NB4 (cell line): ENCODE data around the gene TRIP4.
"Not testable (repeated sequence)": the region's sequence is repeated elsewhere in the genome, so short reads cannot be mapped to it uniquely, and the experiment has no call there.

Experiments used
- DNase-seq: peaks from one replicate; pipeline ENCODE4 v3.0.0; 2010; ENCODE audit warnings: low read depth
- H3K4me3 ChIP-seq: one replicate; pipeline ENCODE4 v1.5.1; 2011; ENCODE audit warnings: mild to moderate bottlenecking, low read depth, low read length, moderate library complexity
- MYC ChIP-seq: IDR thresholded peaks from 2 replicates; pipeline ENCODE4 v1.6.1; 2011; ENCODE audit warnings: low read depth, low read length
- POLR2A ChIP-seq: IDR thresholded peaks from 2 replicates; pipeline ENCODE4 v1.6.1; 2011; ENCODE audit warnings: mild to moderate bottlenecking; ENCODE audit not compliant: insufficient read length; ENCODE audit errors: extremely low read depth
- TF ChIP-seq, protein P1 (sequence below): IDR thresholded peaks from one replicate; pipeline ENCODE4 v1.5.1; 2012; ENCODE audit warnings: low read depth, low read length
- TF ChIP-seq, protein P2 (sequence below): IDR thresholded peaks from 2 replicates; pipeline ENCODE4 v1.6.1; 2011; ENCODE audit warnings: low read depth, low read length

The TRIP4 gene

GRCh38 chr15:64344651-64345294 is 42.9 kb upstream of the TRIP4 start:
- H3K4me3 ChIP-seq: no peak overlapping the region
- no peak for DNase-seq
- TF ChIP-seq MYC (no peak), POLR2A (no peak)
- TF ChIP-seq, protein P1, sequence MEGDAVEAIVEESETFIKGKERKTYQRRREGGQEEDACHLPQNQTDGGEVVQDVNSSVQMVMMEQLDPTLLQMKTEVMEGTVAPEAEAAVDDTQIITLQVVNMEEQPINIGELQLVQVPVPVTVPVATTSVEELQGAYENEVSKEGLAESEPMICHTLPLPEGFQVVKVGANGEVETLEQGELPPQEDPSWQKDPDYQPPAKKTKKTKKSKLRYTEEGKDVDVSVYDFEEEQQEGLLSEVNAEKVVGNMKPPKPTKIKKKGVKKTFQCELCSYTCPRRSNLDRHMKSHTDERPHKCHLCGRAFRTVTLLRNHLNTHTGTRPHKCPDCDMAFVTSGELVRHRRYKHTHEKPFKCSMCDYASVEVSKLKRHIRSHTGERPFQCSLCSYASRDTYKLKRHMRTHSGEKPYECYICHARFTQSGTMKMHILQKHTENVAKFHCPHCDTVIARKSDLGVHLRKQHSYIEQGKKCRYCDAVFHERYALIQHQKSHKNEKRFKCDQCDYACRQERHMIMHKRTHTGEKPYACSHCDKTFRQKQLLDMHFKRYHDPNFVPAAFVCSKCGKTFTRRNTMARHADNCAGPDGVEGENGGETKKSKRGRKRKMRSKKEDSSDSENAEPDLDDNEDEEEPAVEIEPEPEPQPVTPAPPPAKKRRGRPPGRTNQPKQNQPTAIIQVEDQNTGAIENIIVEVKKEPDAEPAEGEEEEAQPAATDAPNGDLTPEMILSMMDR: no peak
- TF ChIP-seq, protein P2, sequence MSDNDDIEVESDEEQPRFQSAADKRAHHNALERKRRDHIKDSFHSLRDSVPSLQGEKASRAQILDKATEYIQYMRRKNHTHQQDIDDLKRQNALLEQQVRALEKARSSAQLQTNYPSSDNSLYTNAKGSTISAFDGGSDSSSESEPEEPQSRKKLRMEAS: no peak

- H3K4me3 ChIP-seq, DNase-seq: not testable (repeated sequence)
Observed at GRCh38 chr15:64346242-64346641, 41.4 kb upstream of the TRIP4 start.

DNA sequence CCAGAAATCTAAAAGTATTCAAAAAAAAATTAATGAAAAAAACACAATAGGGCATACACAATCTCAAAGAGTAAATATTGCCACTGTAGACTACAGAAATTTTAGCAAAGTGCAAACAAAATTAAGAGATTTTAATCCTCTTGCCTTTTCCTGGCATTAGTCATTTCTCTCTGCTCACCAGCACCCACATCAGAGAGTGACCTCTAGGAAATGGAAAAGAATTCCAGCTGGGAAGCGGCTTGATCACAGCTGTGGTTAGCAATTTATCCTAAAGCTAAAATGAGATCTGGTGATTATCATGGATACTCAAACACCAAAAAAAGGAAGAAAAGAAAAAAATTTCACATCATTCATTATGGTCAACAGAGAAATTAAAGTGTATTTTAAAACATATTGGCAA is 39.2 kb upstream of the TRIP4 start:
- no peak overlapping the region for H3K4me3 ChIP-seq
- DNase-seq: no peak
- TF ChIP-seq POLR2A: no peak
- TF ChIP-seq, protein P2: no peak
- no peak for TF ChIP-seq MYC
- TF ChIP-seq, protein P1: no peak

- no peak overlapping the region for H3K4me3 ChIP-seq
- no peak for DNase-seq
- no peak for TF ChIP-seq MYC
- TF ChIP-seq, protein P1: no peak
- TF ChIP-seq POLR2A: no peak
- TF ChIP-seq, protein P2: no peak
Observed at GRCh38 chr15:64349375-64349774, 38.3 kb upstream of the TRIP4 start.

GRCh38 chr15:64351265-64351664 is 36.4 kb upstream of the TRIP4 start:
- no peak overlapping the region for H3K4me3 ChIP-seq
- no peak for DNase-seq
- TF ChIP-seq POLR2A: no peak
- TF ChIP-seq, protein P2: no peak
- TF ChIP-seq MYC: no peak
- TF ChIP-seq, protein P1: no peak

GRCh38 chr15:64354688-64355344 is 32.8 kb upstream of the TRIP4 start:
- no peak for DNase-seq
- H3K4me3 ChIP-seq: peak overlapping the region; percentile 91
- TF ChIP-seq, protein P1: no peak
- TF ChIP-seq POLR2A (no peak), MYC (no peak)
- TF ChIP-seq, protein P2: no peak
